GM12865 (cell line): ENCODE data around the gene ENHO.
A peak's percentile ranks its signal among the peaks of the same experiment; 100 is the strongest.

Experiments
- DNase-seq: peaks from one replicate; pipeline ENCODE4 v3.0.0; 2010; ENCODE audit warnings: low read depth
- H3K4me3 ChIP-seq: 2 replicates; pipeline ENCODE4 v1.5.1; 2011; ENCODE audit warnings: mild to moderate bottlenecking, low read depth, low read length, control low read depth
- CTCF ChIP-seq: IDR thresholded peaks from 2 replicates; pipeline ENCODE4 v1.5.1; 2011; ENCODE audit warnings: low read length, control low read depth, low read depth, inconsistent platforms; ENCODE audit not compliant: insufficient read depth; ENCODE audit errors: missing control alignments

ENHO gene

GRCh38 chr9:34502891-34503290 lies 19.9 kb downstream of the ENHO start:
- DNase-seq, result no peak
- H3K4me3 ChIP-seq, result no peak overlapping the region
- no peak for TF ChIP-seq CTCF

- H3K4me3 ChIP-seq, result no peak overlapping the region
- no peak for DNase-seq
- TF ChIP-seq CTCF, result no peak
Measured at GRCh38 chr9:34502471-34502870, 20.3 kb downstream of the ENHO start.

GRCh38 chr9:34501889-34502425 lies 20.8 kb downstream of the ENHO start:
- DNase-seq, result no peak
- no peak overlapping the region for H3K4me3 ChIP-seq
- TF ChIP-seq CTCF, result no peak

- no peak for DNase-seq
- no peak for TF ChIP-seq CTCF
Measured at GRCh38 chr9:34501372-34501771, 21.4 kb downstream of the ENHO start.

GRCh38 chr9:34500623-34501267 lies 22.0 kb downstream of the ENHO start:
- peak; percentile 70 for DNase-seq

More at GRCh38 chr9:34501372-34501771, 21.4 kb downstream of the ENHO start:
- H3K4me3 ChIP-seq, result no peak overlapping the region

GRCh38 chr9:34499076-34499475 lies 23.7 kb downstream of the ENHO start:
- DNase-seq, result no peak
- H3K4me3 ChIP-seq, result no peak overlapping the region
- no peak for TF ChIP-seq CTCF

More at GRCh38 chr9:34500623-34501267, 22.0 kb downstream of the ENHO start:
- peak; percentile 98 for TF ChIP-seq CTCF
- H3K4me3 ChIP-seq, result no peak overlapping the region

- H3K4me3 ChIP-seq, result no peak overlapping the region
- no peak for TF ChIP-seq CTCF
- DNase-seq, result no peak
Measured at GRCh38 chr9:34498553-34498952, 24.2 kb downstream of the ENHO start.
